Stimulated activated CD4-positive, alpha-beta T cell treated with anti-CD3 and anti-CD28 coated beads, Interleukin-15, amount 100 ng/mL, for 1 hour (primary cell): ENCODE results near the gene NOC4L.
"Not testable (repeated sequence)": the region's sequence is repeated elsewhere in the genome, so short reads cannot be mapped to it uniquely, and the experiment has no call there.

Experiments used
- DNase-seq, 2 donors: peaks; one replicate each; pipeline ENCODE4 v3.0.0-alpha.2; 2020; ENCODE audit warnings: low read depth in 1 of 2, low spot score in 1 of 2

Gene NOC4L

DNA sequence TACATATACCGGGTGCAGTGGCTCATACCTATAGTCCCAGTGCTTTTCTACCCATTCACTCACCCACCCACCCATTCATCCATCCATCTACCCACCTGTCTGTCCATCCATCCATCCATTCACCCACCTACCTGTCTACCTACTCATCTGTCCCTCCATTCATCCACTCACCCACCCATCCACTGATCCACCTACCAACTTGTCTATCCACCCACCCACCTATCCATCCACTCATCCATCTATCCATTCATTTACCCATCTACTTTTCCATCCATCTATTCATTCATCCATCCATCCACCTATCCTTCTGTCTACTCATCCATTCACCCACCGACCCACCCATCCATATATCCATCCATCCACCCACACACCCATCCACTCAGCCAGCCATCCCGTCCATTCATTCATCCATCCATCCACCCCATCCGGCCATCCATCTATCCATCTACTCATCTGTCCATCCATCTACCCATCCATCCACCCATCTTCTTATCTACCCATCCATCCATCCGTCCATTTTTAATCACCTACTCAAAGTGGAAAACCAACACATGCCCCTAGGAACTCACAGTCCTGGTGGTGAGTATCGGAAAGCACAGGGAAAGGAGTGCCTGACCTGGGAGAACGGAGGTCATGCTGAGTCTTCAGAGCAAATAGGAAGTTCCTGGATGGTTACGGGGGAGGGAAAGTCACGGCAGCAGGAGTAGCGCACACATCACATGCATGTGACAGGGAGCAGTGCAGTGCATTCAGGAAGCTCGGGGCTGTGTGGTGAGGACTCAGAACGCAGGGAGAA, 20.1 kb upstream of the NOC4L start:
- DNase-seq = no peak

DNA sequence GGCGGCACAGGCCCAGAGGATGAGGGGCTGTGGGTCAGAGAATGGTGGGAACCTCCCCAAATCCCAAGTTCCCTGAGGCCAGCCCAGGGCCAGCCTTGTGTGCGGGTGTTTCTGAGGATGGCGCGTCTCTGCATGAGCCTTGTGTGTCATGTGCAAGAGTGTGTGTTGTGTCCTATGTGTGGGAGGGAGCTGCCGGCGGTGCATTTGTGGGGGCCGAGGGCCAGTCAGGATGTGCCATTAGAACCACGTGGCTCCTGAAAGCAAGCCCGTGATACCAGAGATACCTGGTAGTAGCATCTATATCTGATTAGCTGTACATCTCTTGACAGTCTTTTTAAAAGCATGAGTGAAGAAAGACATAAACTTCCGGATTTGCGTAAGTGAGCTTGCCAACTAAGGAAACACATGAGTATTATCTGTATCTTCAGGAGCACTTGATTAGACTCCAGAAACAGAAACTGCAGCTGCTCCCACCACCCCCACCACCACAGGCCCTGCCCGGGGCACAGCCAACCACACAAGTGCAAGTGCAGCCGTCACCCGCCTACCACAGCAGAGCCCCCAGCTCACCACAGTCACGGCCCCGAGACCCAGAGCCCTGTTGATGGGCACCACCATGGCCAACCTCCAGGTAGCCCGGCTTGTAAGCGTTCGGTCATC, 19.4 kb upstream of the NOC4L start:
- no peak for DNase-seq

DNA sequence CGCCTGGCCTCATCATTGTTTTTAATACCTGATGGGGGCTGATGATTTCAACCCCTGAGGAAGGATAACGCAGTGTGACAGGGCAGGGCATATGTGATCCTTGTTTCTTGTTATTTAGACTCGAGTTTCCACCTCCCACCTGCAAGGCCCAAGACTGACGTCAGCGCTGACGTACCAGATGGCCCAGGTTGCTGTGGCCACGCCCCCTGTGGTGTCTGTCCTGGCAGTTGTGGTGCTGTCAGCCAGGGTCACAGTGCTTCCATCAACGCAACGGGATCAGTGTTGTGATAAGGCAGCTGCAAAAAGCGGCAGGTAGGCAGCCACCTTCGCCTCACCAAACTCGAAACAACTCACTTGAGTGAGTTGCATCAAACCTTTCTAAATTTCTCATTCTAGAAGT, 18.5 kb upstream of the NOC4L start:
- no peak for DNase-seq

DNA sequence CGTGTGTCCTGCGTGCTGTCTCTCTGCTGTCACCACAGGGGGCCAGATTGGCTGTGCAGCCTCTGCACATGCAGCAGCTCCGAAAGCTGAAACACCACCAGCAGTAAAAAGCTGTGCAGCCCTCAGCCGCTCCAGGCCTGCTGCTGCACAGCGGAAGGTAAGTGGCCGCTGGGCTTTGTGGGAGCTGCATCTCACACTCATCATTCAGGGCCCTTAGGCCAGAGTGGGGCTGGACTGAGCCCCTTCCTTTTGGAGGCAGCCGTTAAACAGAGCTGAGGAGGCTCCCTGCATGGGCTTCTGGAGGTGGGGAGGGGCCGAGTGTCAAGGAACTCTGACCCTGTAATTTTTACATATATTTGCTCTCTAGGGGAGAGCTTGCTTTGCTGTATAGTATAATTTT, 17.2 kb upstream of the NOC4L start:
- DNase-seq = no peak

DNA sequence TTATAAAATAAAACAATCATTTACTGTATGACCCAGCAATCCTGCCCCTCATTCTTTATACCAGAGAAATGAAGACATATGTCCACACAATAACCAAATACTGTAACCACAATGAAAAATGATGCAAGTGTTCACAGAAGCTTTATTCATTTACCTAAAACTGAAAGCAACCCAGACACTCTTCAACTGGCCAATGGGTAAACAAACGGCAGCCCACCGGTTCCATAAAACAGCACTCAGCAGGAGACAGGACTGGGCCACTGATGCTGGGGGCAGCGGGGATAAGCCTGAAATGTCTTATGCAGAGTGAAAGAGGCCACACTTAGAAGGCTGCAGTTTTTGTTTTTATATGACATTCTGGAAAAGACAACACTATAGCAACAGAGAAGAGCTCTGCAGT, 15.2 kb upstream of the NOC4L start:
- no peak for DNase-seq

DNA sequence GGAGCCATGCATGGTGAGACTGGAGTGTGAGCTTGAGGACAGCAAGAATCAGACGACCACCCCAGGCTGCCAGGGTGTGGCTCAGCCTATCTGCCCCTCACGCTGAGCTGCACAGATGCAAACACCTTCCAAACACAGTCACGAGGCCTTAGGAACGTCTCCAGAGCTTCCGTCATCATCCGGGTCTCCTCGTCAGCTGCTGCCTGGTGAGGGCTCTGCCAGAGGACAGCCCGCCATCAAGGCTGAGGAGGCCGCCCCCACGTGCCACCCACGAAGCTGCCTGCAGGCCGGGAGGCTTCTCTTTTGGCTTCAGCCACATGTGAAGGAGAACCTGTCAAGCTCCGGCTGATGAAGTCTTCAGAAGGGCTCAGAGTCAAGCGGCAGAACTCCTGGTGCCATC, 13.6 kb upstream of the NOC4L start:
- DNase-seq = no peak

DNA sequence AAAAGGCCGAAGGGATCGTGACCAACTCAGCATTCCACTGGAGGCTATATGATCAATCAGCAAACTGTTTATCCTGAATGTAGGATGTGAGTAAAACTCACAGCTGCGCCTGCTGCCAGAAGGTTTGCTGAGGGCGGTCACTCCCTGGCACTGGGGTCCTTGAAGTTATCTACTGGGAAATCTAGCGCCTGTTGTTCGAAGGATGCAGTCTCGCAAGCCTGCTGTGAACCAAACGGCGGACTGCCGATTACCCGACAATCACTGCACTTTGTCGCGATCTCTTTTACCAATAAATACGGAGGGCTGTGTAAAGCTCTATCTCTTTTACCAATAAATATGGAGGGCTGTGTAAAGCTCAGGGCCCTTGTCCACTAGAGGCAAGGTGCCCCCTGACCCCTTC, 13.0 kb upstream of the NOC4L start:
- no peak for DNase-seq

DNA sequence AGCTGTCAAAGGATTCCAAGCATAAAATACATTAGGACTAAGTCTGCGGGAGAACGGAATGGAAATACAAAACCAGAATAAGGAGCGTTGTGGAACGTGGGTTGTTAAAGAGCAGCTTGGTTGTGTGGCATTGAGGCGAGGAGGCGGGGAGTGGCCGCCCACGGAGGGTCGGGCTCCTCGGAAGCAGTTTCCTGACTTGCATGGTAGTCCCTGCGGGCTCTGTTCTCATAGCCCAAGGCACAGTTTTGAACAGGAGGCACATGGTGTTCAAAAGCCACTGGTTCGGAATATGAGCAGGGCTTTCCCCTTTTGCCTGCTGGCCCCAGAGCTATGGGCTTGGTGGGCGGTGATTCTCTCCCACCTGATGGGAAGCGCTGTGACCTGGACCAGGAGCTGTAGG, 12.3 kb upstream of the NOC4L start:
- no peak for DNase-seq

DNA sequence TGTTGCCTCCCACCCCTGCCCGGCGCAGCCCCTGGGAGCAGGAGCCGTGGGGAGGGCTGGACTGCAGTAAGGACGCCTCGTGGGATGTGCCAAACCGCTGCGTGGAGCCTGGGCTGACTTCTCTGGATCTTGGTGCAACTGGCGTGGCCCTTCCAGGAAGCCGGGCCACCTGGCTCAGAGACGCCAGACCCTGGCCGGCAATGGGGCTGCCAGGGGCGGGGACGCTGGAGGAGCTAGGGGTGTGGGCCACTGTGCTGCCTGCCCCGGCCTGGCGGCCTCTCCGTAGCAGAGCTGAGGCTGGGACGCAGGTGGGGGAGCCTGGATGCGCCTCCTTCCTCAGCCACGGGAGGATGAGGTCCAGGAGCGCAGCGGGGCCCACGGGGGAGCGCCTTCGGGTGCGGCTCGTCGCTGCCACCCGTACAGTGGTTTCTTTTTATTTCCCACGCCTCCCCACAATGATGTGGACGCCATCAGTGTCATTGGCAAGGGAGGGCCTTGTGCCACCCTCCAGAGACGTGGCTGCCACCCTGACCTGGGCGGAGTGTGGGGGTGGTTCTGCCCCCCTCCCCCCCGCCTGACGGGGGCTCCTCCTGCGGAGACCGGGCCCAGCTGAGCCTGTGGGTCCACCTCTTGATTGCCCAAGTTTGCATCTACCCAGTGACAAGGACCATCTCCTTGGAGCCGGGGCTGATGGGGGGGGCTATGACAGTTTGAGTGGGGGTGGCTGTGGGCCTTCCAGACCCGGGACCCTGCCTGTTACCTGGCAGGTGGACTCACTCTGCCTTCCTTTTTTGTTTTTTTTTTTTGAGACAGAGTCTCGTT, 11.4 kb upstream of the NOC4L start:
- DNase-seq = no peak

DNA sequence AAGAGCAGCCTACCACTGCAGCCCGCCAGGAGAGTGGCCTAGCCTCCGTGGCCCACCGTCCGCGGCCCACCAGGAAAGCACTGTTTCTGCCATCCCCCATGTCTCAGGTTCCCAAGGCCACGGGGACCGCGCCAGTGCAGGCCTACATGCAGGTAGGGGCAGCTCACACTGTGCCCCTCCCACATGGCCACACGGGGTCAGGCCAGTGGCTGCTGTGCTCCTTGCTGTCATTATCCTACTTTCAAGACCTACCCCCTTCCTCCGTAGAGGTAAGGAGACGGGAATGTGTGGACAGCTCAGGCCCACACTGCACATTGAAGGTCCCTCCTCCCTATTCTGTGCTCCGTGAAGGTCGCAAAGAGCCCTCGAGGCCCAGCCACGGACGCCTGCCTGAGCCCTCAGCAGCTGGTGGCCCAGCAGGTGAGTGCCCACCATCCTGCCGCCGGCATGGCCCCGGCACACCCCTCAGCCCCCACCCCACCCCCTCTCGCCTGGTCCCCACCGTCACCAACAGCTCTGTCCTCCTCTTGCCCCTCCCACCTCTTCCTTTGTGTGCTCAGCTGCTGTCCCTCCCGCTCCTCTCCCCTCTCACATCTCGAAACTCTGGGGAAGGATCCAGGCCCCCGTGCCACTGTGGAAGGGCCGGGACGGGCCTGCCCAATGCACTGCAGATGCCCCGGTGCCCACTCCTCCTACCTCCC, 10.2 kb upstream of the NOC4L start:
- DNase-seq = no peak

DNA sequence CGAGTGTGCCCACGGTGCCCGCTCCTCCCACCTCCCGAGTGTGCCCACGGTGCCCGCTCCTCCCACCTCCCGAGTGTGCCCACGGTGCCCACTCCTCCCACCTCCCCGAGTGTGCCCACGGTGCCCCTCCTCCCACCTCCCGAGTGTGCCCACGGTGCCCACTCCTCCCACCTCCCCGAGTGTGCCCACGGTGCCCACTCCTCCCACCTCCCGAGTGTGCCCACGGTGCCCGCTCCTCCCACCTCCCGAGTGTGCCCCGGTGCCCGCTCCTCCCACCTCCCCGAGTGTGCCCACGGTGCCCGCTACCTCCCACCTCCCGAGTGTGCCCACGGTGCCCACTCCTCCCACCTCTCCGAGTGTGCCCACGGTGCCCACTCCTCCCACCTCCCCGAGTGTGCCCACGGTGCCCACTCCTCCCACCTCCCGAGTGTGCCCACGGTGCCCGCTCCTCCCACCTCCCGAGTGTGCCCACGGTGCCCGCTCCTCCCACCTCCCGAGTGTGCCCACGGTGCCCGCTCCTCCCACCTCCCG, 9.5 kb upstream of the NOC4L start:
- DNase-seq = not testable (repeated sequence)

DNA sequence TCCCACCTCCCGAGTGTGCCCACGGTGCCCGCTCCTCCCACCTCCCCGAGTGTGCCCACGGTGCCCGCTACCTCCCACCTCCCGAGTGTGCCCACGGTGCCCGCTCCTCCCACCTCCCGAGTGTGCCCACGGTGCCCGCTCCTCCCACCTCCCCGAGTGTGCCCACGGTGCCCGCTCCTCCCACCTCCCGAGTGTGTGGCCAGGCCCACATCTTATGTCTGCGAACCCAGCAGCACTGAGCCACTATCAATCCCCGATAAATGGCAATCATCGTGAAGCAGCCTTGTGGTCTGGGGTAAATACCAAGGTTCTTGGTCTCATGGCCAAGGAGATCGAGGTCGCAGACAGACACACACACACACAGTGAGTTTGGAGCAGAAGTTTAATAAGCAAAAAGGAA, 8.0 kb upstream of the NOC4L start:
- not testable (repeated sequence) for DNase-seq

DNA sequence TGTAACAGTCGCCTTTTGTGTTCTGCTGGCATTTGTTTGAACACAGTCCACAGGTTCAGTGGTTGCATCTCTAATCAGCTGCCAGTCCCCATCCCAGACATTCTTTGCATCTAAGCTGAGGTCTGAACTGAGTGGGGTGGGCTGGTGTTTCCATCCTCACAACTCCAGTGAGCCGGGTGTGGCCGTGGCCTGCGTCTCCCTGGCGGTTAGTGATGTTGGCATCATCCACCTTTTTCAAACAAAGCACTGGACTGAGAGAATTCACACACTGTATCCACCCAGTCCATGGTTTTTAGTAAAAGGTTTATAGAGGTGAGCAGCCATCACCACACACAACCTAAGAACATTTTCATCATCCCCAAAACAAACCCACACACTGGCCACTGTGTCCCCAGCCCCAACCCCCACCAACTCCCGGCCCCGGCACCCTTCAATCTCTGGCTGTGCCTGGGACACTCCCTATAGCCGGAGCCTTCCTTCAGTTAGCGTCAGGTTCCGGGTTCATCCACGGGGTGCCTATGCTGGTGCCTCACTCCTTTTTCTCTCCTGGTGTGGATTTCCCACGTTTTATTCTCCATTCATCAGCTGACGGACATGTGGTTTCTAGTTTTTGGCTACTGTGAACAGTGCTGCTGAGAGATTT, 6.7 kb upstream of the NOC4L start:
- no peak for DNase-seq

DNA sequence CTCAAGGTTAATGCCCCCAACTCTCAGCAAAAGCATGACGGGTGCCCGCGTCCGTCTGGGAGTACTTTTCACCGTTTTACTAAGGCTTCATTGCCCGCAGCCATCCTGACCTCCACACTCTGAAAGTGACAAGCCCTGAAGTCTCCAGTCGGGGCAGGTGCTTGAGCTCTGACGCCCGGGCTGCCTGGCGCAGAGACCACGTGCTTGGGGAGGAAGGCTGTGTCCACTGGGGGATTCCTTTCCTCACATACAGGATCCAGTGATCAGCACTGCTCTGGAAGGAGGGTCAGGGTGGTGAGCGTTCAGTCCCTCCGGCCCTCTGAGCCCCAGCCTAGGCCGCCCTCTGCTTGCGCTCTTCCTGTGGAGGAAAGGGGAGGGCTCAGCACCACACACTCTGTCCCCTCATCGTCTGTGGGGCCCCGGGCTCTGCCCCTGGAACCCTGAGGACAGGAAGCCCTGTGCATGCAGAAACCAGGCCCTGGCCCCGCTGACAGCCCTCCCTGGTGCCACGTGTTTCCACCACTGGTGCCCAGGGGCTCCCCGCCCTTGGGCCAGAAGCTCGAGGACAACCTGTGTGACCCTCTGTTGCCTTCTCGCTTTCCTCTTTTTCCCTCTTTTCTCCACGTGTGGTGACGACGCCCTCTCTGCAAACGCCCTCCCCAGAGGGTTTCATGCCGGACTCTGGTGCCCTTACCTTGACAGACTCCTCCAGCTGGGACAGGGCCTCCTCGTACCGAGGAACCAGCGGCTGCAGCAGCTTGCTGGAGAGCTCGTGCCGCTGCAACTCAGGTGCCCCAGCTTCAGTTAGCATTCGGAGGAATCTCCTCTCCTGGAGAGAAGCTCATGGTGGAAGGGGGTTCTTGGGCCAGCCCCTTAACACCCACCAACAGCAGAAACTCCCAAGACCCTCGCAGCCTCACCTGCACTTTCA, 5.1 kb upstream of the NOC4L start:
- DNase-seq = no peak

DNA sequence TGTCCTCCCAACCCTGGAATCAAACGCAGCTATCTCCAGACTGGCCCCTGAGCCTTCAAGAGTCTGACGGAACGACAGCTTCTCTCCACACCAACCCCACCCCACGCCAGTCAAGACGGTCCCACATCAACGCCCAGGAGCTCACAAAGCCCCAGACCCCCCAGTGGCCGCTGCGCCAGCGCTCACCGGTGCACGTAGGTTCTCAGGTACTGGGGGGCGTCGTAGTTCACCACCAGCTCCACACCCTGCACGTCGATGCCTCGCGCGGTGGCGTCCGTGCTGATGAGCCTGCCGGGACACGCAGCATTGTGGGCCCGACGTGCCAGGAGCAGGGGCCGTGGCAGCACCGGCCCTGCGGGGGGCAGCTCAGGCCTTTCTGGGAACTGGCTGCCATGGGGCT, 4.3 kb upstream of the NOC4L start:
- DNase-seq = no peak

DNA sequence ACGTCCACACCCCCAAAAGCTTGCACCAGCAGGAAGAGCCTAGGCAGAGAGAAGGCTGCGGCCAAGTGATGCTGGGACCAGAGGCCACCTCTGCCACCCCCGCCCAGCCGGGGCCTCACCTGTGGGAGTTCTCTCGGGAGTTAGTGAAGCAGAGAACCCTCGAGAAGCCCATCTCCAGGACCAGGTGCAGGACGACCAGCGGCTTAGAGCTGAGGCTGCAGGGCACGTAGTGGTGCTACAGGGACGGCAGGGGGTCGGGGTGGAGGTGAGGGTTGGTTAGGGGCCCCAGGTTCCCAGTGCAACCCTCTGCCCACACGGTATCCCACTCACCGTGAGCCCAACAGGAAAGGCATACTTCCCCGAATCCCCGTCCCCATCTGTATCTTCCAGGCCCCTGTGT, 3.8 kb upstream of the NOC4L start:
- DNase-seq = no peak

DNA sequence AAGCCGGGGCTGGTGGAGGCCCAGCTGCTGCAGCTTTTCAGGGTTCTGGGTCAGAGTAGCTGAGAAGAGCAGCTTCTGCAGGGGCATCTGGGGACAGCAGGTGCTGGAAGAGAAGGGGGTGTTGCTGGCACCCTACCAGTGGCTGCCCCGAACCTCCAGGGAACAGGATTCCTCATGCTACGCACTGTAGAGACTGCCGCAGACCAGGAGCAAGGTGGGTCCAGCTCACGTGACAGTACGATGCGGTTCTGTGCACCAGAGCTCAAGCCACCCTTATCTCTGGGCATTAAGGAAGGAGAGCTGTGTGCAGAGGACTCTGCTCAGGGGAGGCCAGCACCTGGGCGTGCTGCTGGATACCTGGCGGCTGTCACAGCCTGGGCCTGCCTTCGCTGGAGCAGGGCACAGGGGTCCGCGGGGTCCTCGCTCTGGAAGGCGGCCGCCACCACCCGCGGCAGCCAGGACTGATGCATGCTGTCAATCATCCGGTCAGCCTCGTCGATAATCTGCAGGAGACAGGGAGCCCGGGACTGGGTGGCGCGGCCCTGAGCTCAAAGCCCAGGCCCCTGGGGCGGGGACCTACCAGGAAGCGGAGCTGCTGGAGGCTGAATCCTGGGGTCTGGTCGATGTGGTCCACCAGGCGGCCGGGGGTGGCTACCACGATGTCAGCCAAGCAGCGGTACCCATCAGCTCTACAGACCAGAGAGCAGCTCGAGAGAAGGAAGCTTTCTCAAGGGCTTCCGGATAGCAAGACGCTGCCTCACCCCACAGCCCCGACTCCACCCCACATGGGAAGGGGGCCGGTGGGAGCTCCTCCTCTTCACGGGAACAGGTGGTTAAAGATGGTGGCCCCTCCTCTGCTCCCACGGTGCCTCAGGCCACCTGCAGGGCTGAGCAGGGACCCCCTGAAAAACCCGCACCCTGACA, 3.1 kb upstream of the NOC4L start:
- no peak for DNase-seq

DNA sequence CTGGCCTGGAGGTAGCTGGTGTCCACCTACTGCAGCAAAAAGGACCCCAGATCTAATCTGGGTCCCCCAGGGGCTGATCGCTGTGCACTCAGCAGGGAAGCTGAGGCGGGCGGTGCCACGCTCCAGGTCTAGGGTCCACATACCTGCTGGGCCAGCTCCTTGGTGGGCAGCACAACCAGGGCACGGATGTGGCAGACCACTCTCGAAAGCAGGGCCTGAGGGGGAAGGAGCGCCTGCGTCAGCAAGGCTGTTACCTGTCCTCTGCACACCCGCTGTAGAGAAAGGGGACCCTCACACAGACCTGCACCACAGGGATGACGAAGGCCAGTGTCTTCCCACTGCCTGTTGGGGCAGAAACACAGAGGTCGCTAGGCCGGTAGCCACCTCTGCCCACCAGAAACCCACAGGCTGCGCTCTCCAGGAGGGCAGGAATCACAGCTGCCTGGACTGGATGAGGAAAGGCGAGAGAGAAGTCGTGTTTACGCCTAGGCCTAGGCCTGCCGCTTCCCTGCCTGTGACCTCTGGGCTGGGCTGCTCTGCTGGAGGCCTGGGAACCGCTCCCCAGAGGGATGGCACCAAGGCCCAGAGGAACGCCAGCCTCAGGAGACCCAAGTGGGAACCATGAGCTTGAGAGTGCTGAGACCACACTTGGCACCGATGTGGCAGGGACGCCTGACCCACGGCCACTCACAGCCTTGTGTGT, 2.1 kb upstream of the NOC4L start:
- no peak for DNase-seq
